ENCODE data around the gene UTS2. TPM values are rescaled to one million over a fixed set of nuclear protein-coding genes. Genes with fewer than 3 reads are reported as not detected.

Gene UTS2
- total and polyA plus RNA-seq, 2 of the 8 experiments (the other 6 are each of a cell fraction or from before 2014, with no cell fraction given), result not detected

- no peak for TF ChIP-seq CTBP2 (IDR thresholded peaks at IDR 0.05; ENCODE audit: borderline replicate concordance, insufficient read depth, insufficient read length, low read length)
- TF ChIP-seq ZNF274 (IDR thresholded peaks at IDR 0.05; ENCODE audit: borderline replicate concordance, extremely low read depth, low read length), result no peak
- TF ChIP-seq SP4 (IDR thresholded peaks at IDR 0.05; ENCODE audit: low read length), result no peak
- no peak for TF ChIP-seq BACH1 (IDR thresholded peaks at IDR 0.05; ENCODE audit: low read length)
- no peak for TF ChIP-seq EGR1 (IDR thresholded peaks at IDR 0.05; ENCODE audit: borderline replicate concordance, low read depth, low read length)
- no peak for TF ChIP-seq EP300 (IDR thresholded peaks at IDR 0.05; ENCODE audit: borderline replicate concordance in 1 of 2, low read depth in 2 of 2, low read length in 2 of 2)
- TF ChIP-seq SUZ12 (IDR thresholded peaks at IDR 0.05; ENCODE audit: low read length), result no peak
- TF ChIP-seq CBX5 (IDR thresholded peaks at IDR 0.05; ENCODE audit: low read depth, low read length), result no peak
Measured at GRCh38 chr1:7852804-7853683, at the start of gene UTS2 (continued).
